ENCODE results near the gene PLEKHA7. TPM values are rescaled to one million over a fixed set of nuclear protein-coding genes. Genes with fewer than 3 reads are reported as not detected.

Gene PLEKHA7
- total and polyA plus RNA-seq, 8 donors, result 14.9 to 29.9 (median 20.0) TPM

- no peak for ATAC-seq
These were observed 6.6 kb upstream of the PLEKHA7 start for GRCh38 chr11:17020831-17021230.

GRCh38 chr11:17019232-17019631 lies 5.0 kb upstream of the PLEKHA7 start:
- intact Hi-C loops (cut with DNase I), result no loop called here

More at GRCh38 chr11:17020831-17021230, 6.6 kb upstream of the PLEKHA7 start:
- Histone ChIP-seq H3K27ac (no peak overlapping the region), H3K9me3 (no peaks in the 10 kb centered on the region), H3K27me3 (no peaks in the 10 kb centered on the region), H3K4me3 (no peak overlapping the region), H3K36me3 (no peaks in the 10 kb centered on the region), H3K4me1 (no peaks in the 10 kb centered on the region)
- no peak for TF ChIP-seq CTCF (IDR thresholded peaks at IDR 0.05)
- FAIRE-seq (no peak), DNase-seq (no peak)
- WGBS, 2 donors, result 84 to 89% methylated on average over 1 of the region's 1 CpG
- intact Hi-C loops (cut with DNase I), result no loop called here

GRCh38 chr11:17015627-17016126 lies 1.5 kb upstream of the PLEKHA7 start:
- DNase-seq (peak in 3 of 6 donors; percentile 68 to 78 (median 70)), FAIRE-seq (no peak), ATAC-seq (peak in 3 of 4 donors; percentile 5 to 24 (median 10))
- H3K9me3 ChIP-seq, result no peaks in the 10 kb centered on the region
- H3K4me1 ChIP-seq, result peaks cover 0 to 4% (median 0%) of the 10 kb centered on the region in 3 donors
- no peak overlapping the region for H3K4me3 ChIP-seq
- intact Hi-C loops (cut with DNase I), result no loop called here
- no peak for TF ChIP-seq CTCF (IDR thresholded peaks at IDR 0.05)
- H3K27me3 ChIP-seq, result no peaks in the 10 kb centered on the region
- H3K27ac ChIP-seq, result no peak overlapping the region
- H3K36me3 ChIP-seq, result no peaks in the 10 kb centered on the region
- WGBS, 2 donors, result 54 to 57% methylated on average over 16 of the region's 16 CpGs

More at GRCh38 chr11:17019232-17019631, 5.0 kb upstream of the PLEKHA7 start:
- no peaks in the 10 kb centered on the region for H3K9me3 ChIP-seq
- FAIRE-seq (no peak), DNase-seq (no peak), ATAC-seq (no peak)
- no peaks in the 10 kb centered on the region for H3K36me3 ChIP-seq
- WGBS, 2 donors, result 81 to 86% methylated on average over 1 of the region's 1 CpG
- H3K4me3 ChIP-seq, result no peak overlapping the region
- H3K4me1 ChIP-seq, result no peaks in the 10 kb centered on the region
- TF ChIP-seq CTCF (IDR thresholded peaks at IDR 0.05), result no peak
- no peaks in the 10 kb centered on the region for H3K27me3 ChIP-seq
- H3K27ac ChIP-seq, result no peak overlapping the region

GRCh38 chr11:17014833-17015626 lies 816 bp upstream of the PLEKHA7 start:
- Histone ChIP-seq H3K27me3 (no peaks in the 10 kb centered on the region), H3K9me3 (no peaks in the 10 kb centered on the region), H3K27ac (peak overlapping the region in 3 of 4 donors; percentile 6 to 70 (median 65)), H3K4me3 (peak overlapping the region; percentile 14 to 90 (median 66)), H3K4me1 (peaks cover 0 to 4% (median 0%) of the 10 kb centered on the region in 3 donors), H3K36me3 (no peaks in the 10 kb centered on the region)
- DNase-seq (peak in 1 of 6 donors; percentile 42), FAIRE-seq (no peak), ATAC-seq (peak in 3 of 4 donors; percentile 10 to 17 (median 11))
- WGBS, 2 donors, result 13 to 15% methylated on average over 25 of the region's 25 CpGs
- peak in 3 of 4 donors; percentile 16 to 29 (median 26) for TF ChIP-seq CTCF (IDR thresholded peaks at IDR 0.05)
- intact Hi-C loops (cut with DNase I), result no loop called here
